NCI-H146 (cell line): ENCODE data around the gene NPIPA7.
"Not testable (repeated sequence)": the region's sequence is repeated elsewhere in the genome, so short reads cannot be mapped to it uniquely, and the experiment has no call there.

Experiments
- DNase-seq: peaks from one replicate; lab custom pipeline; 2025; lab: John Stamatoyannopoulos, UW

The NPIPA7 gene

DNA sequence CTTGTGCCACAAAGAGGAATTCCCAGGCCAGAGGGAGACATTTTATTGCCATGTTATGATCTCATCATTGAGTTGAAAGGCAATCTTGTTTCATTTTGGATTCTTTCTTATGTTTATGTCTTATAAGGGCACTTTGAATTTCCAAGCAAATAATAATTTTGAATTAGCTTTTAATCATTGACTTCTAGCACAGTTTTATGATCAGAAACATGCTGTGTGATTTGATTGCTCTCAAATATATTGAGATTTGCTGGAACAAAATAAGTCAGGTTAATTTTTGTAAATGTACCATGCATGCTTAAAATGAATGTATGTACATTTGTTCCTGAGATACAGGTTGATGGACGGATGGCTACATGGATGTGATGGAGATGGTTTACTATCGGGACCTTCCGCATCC, at the start of gene NPIPA7:
Gene NPIPA7, plus strand, starts transcription at position 301 of the 400 bp plus-strand sequence. CDS start 105 bp downstream, outside the sequence.
- not testable (repeated sequence) for DNase-seq

DNA sequence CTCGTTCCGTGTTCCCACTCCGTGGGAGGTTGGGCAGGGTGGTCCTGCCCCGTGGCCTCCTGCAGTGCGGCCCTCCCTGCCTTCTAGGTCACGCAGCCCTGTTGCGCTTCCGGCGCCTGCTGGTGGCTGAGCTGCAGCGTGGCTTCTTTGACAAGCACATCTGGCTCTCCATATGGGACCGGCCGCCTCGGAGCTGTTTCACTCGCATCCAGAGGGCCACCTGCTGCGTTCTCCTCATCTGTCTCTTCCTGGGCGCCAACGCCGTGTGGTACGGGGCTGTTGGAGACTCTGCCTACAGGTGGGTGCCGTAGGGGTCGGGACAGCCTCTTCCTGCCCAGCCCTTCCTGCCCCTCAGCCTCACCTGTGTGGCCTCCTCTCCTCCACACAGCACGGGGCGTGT, 47.5 kb upstream of the NPIPA7 start:
- DNase-seq: not testable (repeated sequence)

DNA sequence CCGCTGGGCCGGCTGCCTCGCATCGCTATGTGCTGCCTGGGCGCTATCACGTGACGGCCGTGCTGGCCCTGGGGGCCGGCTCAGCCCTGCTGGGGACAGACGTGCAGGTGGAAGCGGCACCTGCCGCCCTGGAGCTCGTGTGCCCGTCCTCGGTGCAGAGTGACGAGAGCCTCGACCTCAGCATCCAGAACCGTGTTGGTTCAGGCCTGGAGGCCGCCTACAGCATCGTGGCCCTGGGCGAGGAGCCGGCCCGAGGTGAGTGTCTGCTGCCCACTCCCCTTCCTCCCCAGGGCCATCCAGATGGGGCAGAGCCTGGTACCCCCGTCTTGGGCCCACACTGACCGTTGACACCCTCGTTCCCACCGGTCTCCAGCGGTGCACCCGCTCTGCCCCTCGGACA, 21.4 kb upstream of the NPIPA7 start:
- DNase-seq: not testable (repeated sequence)

DNA sequence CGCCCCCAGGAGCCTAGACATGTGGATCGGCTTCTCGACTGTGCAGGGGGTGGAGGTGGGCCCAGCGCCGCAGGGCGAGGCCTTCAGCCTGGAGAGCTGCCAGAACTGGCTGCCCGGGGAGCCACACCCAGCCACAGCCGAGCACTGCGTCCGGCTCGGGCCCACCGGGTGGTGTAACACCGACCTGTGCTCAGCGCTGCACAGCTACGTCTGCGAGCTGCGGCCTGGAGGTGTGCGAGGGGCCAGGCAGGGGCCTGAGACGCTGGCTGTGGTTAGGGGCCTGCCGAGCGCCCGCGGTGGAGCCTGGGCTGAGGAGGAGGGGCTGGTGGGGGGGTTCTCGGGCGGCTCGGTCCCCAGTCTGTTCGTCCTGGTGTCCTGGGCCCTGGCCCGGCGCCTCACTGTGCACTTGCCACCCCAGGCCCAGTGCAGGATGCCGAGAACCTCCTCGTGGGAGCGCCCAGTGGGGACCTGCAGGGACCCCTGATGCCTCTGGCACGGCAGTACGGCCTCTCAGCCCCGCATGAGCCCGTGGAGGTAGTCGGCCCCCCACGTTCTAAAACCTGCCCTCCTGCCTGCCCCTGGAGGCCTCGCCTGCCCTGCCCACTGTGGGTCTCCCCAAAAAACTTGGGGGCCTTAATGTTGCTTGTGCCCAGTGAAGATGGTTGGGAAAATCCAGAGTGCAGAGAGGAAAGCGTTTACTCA, 20.2 kb upstream of the NPIPA7 start:
- not testable (repeated sequence) for DNase-seq

DNA sequence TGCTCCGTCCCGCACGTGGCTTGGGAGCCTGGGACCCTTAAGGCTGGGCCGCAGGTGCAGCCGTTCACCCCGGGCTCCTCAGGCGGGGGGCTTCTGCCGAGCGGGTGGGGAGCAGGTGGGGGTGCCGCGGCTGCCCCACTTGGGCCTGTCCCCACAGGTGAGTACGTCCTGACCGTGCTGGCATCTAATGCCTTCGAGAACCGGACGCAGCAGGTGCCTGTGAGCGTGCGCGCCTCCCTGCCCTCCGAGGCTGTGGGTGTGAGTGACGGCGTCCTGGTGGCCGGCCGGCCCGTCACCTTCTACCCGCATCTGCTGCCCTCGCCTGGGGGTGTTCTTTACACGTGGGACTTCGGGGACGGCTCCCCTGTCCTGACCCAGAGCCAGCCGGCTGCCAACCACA, 15.3 kb upstream of the NPIPA7 start:
- DNase-seq: not testable (repeated sequence)

DNA sequence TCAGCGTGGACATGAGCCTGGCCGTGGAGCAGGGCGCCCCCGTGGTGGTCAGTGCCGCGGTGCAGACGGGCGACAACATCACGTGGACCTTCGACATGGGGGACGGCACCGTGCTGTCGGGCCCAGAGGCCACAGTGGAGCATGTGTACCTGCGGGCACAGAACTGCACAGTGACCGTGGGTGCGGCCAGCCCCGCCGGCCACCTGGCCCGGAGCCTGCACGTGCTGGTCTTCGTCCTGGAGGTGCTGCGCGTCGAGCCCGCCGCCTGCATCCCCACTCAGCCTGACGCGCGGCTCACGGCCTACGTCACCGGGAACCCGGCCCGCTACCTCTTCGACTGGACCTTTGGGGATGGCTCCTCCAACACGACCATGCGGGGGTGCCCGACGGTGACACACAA, 14.8 kb upstream of the NPIPA7 start:
- not testable (repeated sequence) for DNase-seq

DNA sequence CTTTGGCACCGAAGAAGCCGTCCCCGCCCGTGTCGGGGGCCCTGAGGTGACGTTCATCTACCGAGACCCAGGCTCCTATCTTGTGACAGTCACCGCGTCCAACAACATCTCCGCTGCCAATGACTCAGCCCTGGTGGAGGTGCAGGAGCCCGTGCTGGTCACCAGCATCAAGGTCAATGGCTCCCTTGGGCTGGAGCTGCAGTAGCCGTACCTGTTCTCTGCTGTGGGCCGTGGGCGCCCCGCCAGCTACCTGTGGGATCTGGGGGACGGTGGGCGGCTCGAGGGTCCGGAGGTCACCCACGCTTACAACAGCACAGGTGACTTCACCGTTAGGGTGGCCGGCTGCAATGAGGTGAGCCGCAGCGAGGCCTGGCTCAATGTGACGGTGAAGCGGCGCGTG, 14.2 kb upstream of the NPIPA7 start:
- DNase-seq: not testable (repeated sequence)

DNA sequence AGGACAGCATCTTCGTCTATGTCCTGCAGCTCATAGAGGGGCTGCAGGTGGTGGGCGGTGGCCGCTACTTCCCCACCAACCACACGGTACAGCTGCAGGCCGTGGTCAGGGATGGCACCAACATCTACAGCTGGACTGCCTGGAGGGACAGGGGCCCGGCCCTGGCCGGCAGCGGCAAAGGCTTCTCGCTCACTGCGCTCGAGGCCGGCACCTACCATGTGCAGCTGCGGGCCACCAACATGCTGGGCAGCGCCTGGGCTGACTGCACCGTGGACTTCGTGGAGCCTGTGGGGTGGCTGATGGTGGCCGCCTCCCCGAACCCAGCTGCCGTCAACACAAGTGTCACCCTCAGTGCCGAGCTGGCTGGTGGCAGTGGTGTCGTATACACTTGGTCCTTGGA, 13.6 kb upstream of the NPIPA7 start:
- DNase-seq: not testable (repeated sequence)

DNA sequence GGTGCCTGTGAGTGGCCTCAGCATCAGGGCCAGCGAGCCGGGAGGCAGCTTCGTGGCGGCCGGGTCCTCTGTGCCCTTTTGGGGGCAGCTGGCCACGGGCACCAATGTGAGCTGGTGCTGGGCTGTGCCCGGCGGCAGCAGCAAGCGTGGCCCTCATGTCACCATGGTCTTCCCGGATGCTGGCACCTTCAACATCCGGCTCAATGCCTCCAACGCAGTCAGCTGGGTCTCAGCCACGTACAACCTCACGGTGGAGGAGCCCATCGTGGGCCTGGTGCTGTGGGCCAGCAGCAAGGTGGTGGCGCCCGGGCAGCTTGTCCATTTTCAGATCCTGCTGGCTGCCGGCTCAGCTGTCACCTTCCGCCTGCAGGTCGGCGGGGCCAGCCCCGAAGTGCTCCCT, 13.1 kb upstream of the NPIPA7 start:
- DNase-seq: not testable (repeated sequence)

DNA sequence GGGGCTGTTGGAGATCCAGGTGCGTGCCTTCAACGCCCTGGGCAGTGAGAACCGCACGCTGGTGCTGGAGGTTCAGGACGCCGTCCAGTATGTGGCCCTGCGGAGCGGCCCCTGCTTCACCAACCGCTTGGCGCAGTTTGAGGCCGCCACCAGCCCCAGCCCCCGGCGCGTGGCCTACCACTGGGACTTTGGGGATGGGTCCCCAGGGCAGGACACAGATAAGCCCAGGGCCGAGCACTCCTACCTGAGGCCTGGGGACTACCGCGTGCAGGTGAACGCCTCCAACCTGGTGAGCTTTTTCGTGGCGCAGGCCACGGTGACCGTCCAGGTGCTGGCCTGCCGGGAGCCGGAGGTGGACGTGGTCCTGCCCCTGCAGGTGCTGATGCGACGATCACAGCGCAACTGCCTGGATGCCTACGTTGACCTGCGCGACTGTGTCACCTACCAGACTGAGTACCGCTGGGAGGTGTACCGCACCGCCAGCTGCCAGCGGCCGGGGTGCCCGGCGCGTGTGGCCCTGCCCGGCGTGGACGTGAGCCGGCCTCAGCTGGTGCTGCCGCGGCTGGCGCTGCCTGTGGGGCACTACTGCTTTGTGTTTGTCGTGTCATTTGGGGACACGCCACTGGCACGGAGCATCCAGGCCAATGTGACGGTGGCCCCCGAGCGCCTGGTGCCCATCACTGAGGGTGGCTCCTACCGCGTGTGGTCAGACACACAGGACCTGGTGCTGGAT, 12.2 kb upstream of the NPIPA7 start:
- not testable (repeated sequence) for DNase-seq

DNA sequence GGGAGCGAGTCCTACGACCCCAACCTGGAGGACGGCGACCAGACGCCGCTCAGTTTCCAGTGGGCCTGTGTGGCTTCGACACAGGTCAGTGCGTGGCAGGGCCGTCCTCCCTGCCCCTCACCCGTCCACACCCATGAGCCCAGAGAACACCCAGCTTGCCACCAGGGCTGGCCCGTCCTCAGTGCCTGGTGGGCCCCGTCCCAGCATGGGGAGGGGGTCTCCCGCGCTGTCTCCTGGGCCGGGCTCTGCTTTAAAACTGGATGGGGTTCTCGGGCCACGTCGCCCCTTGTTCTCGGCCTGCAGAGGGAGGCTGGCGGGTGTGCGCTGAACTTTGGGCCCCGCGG, 11.7 kb upstream of the NPIPA7 start:
- DNase-seq: not testable (repeated sequence)

DNA sequence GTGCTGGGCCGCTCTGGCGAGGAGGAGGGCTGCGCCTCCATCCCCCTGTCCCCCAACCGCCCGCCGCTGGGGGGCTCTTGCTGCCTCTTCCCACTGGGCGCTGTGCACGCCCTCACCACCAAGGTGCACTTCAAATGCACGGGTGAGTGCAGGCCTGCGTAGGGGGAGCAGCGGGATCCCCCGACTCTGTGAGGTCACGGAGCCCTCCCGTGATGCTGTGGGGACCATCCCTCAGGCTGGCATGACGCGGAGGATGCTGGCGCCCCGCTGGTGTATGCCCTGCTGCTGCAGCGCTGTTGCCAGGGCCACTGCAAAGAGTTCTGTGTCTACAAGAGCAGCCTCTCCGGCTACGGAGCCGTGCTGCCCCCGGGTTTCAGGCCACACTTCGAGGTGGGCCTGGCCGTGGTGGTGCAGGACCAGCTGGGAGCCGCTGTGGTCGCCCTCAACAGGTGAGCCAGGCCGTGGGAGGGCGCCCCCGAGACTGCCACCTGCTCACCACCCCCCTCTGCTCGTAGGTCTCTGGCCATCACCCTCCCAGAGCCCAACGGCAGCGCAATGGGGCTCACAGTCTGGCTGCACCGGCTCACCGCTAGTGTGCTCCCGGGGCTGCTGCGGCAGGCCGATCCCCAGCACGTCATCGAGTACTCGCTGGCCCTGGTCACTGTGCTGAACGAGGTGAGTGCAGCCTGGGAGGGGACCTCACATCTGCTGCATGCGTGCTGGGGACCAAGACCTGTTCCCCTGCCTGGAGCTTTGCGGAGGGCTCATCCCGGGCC, 9.7 kb upstream of the NPIPA7 start:
- DNase-seq: not testable (repeated sequence)

DNA sequence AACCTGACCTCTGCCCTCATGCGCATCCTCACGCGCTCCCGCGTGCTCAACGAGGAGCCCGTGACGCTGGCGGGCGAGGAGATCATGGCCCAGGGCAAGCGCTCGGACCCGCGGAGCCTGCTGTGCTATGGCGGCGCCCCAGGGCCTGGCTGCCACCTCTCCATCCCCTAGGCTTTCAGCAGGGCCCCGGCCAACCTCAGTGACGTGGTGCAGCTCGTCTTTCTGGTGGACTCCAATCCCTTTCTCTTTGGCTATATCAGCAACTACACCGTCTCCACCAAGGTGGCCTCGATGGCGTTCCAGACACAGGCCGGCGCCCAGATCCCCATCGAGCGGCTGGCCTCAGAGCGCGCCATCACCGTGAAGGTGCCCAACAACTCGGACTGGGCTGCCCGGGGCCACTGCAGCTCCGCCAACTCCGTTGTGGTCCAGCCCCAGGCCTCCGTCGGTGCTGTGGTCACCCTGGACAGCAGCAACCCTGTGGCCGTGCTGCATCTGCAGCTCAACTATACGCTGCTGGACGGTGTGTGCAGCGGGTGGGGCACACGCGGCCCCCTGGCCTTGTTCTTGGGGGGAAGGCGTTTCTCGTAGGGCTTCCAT, 7.7 kb upstream of the NPIPA7 start:
- DNase-seq: not testable (repeated sequence)

DNA sequence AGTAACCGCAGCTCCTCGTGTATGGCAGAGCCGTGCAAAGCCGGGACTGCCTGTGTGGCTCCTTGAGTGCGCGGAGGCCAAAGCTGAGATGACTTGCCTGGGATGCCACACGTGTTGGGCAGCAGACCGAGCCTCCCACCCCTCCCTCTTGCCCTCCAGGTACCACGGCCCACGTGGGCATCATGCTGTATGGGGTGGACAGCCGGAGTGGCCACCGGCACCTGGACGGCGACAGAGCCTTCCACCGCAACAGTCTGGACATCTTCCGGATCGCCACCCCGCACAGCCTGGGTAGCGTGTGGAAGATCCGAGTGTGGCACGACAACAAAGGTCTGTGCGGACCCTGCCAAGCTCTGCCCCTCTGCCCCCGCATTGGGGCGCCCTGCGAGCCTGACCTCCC, 4.7 kb upstream of the NPIPA7 start:
- not testable (repeated sequence) for DNase-seq

DNA sequence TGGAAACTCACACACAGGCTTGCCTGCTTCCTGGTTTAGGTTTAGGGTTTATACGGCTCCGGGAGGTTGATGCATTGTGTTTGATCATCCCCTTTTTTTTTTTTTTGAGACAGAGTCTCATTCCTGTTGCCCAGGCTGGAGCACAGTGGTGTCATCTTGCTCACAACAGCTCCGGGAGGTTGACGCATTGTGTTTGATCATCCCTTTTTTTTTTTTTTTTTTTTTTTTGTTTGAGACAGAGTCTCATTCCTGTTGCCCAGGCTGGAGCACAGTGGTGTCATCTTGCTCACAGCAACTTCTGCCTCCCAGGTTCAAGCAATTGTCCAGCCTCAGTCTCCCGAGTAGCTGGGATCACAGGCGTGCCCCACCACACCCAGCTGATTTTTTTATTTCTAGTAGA, 20.7 kb downstream of the NPIPA7 start:
- DNase-seq: not testable (repeated sequence)

DNA sequence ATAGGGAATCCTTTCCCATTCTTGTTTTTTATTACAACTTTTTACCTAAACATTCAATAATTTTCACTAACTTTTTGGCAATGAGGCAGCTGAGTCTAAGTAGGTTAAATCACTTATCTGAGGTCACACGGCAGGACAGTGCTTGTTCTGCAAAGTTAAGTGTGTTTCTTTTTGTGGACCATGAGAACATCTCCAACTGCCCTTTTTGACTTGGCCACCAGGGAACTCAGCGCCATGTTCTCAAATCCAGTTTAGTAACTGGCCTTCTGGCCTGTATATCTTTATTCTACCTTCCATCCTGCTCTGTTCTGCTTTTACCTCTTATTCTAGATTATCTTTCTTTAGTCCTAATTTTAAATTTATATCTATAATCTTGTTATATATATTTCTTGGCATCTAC, 23.4 kb downstream of the NPIPA7 start:
- DNase-seq: not testable (repeated sequence)

DNA sequence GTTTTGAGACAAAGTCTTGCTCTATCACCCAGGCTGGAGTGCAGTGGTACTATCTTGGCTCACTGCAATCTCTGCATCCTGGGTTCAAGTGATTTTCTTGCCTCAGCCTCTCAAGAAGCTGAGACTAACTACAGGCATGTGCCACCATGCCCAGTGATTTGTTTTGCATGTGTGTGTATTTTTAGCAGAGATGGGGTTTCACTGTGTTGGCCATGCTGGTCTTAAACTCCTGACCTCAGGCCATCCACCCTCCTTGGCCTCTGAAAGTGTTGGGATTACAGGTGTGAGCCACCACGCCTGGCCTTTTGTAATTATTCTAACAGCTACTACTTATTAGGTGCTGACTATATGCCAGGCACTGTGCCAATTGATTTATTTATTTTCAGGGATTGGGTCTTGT, 25.3 kb downstream of the NPIPA7 start:
- DNase-seq: not testable (repeated sequence)

DNA sequence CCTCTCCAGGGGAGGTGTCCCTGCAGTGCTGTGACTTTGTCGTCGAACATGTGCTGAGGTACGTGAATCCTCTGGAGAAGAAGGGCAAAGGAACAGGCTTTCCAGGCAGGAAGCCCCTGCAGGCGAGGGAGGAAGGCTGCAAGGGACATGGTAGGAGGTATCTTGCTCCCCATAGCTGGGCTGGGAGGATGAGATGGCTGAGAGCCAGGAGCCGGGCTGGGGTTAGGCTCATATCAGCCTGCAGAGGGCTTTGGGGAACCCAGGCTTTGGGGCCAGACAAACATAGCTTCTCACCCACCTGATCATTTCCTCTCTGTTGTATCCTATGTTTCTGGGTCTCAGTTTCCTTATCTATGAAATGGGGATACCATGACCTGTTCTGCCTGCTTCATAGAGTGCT, 26.5 kb downstream of the NPIPA7 start:
- not testable (repeated sequence) for DNase-seq

DNA sequence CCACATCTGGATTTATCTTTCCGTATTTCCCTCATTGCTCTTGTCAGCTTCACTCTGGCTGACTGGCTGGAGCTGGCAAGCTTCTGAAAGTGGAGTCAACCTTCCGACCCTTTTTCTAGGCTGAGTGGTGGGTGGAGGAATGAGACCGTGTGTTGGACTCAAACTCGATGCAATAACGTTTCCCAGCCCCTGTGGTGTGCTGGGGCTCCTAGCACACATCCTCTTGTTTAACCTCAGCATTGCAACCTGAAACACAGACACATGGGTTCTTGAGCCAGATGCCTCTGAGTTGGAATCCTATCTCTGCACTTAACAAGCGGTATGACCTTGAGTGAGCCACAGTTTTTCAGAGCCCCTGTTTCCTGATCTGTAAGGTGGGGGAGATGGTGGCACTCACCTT, 29.5 kb downstream of the NPIPA7 start:
- not testable (repeated sequence) for DNase-seq

DNA sequence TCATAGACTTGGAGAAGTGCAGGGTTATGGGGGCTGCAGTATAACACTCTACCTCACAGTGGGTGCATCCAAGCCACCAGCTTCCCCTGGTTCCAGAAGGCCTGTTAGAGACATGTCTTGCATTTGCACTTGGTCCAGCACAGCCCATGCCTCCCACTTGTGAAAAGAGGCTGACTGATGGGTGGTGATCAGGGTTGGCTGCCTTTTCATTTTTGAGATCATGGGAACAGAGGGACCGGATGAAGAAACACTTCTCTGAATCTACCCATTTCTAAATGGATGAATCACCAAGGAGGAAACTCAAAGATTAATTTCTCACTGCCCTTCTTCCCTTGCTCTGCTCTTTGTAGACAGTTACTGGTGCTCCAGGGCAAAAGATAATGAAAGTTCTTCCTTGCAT, 34.8 kb downstream of the NPIPA7 start:
- DNase-seq: not testable (repeated sequence)

DNA sequence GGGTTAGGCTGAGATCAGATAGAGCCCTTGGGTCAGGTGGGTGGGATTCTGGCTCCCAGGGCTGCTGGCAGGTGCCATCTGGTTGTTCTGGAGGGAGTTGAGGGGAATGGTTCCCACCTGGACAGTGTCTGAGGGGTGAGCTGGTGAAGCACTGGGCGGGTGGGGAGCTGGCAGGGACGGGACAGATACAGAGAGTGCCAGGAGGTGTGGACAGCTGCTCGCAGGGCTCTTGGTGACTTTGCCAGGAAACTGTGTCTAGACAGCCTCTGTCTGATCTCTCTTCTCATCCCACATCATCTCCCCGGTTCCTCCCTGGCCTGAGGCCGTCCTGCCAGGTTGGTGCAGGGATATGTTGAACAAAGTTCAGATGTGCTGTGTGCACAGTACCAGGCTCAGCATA, 38.1 kb downstream of the NPIPA7 start:
- DNase-seq: not testable (repeated sequence)

DNA sequence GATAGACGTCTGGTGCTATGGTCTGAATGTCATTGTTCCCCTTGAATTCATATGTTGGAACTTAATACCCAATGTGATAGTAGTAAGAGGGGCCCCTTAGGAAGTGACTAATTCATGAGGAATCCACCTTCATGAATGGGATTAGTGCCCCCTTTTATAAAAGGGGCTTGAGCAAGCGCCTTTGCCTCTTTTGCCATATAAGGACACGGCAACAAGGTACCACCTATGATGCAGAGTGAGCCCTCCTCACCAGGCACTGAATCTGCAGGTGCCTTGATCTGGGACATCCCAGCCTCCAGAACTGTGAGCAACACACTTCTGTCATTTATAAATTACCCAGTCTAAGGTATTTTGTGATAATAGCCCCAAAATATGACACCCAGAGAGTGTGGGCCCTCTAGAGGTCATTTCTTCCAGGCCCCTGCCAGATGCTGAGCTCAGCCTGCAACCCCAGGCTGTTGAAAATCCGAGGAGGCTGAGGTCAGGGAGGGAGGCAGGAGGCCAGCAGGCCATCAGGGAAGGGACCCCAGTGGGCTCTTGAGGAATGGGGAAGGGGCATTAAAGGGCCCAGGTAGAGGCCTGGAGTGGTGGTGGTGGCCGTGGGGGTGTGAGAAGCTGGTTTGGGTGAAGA, 39.1 kb downstream of the NPIPA7 start:
- not testable (repeated sequence) for DNase-seq
